B cell (primary cell): ENCODE results near the gene ANKRD50. TPM values are rescaled to one million over a fixed set of nuclear protein-coding genes. Genes with fewer than 3 reads are reported as not detected.

Experiments
- ATAC-seq: fragments of 200-7000 bp; cut with Tn5 transposase; one replicate; pipeline ENCODE4 v1.10.0; 2021; ENCODE audit warnings: low read depth, mild to moderate bottlenecking, moderate number of reproducible peaks, moderate library complexity
- CTCF ChIA-PET: fragments of 350-600 bp; sonication (Branson Sonifier 250); formaldehyde crosslinking; loops from one replicate; lab custom pipeline; 2021; ENCODE audit warnings: antibody characterized with exemption, inconsistent platforms; lab: Charles Lee
- POLR2A ChIA-PET: fragments of 350-600 bp; sonication (Branson Sonifier 250); formaldehyde crosslinking; loops from one replicate; lab custom pipeline; 2021; ENCODE audit warnings: antibody characterized with exemption; lab: Charles Lee
- DNase-seq: peaks from one replicate; pipeline ENCODE4 v3.0.0; 2013
- H2AFZ ChIP-seq: 2 replicates; pipeline ENCODE4 v1.6.1; 2012; ENCODE audit warnings: mild to moderate bottlenecking, low read depth, low read length; ENCODE audit not compliant: insufficient read depth, poor library complexity, severe bottlenecking
- H3K27ac ChIP-seq, 2 donors: 1 replicate in 1 of 2; 2 replicates in 1 of 2; pipeline ENCODE4 v1.5.1; 2012 to 2013; ENCODE audit warnings: low read length in 2 of 2, mild to moderate bottlenecking in 2 of 2, moderate library complexity in 1 of 2
- H3K27me3 ChIP-seq, 4 experiments: fragments of 200-600 bp in 1 of 4; sonication (generic) in 1 of 4; replicated peaks in 1 of 4; 1 replicate in 2 of 4; 2 replicates in 2 of 4; pipeline versions ENCODE4 v1.6.1 to v1.7.0; 2013 to 2016; ENCODE audit warnings: low read length in 3 of 4, mild to moderate bottlenecking in 2 of 4, mixed read lengths in 1 of 4, moderate library complexity in 1 of 4; ENCODE audit not compliant: insufficient read depth in 4 of 4, control insufficient read depth in 3 of 4; ENCODE audit errors: control extremely low read depth in 1 of 4
- H3K36me3 ChIP-seq, 2 experiments: replicated peaks in 1 of 2; 1 replicate in 1 of 2; 2 replicates in 1 of 2; pipeline versions ENCODE4 v1.6.1 to v1.7.1; 2013; ENCODE audit warnings: low read length in 1 of 2; ENCODE audit not compliant: insufficient read depth in 2 of 2, control insufficient read depth in 1 of 2; ENCODE audit errors: control extremely low read depth in 1 of 2, extremely low read depth in 1 of 2
- H3K4me1 ChIP-seq, 2 donors: fragments of 200-600 bp in 1 of 2; sonication (generic) in 1 of 2; 1 replicate in 1 of 2; 2 replicates in 1 of 2; pipeline versions ENCODE4 v1.5.1 to v1.6.1; 2013 to 2017; ENCODE audit warnings: low read length in 2 of 2; ENCODE audit not compliant: control insufficient read depth in 2 of 2, insufficient read depth in 2 of 2
- H3K4me2 ChIP-seq: replicated peaks from 2 replicates; pipeline ENCODE3; 2012; ENCODE audit warnings: mild to moderate bottlenecking, low read depth, low read length; ENCODE audit not compliant: poor library complexity, severe bottlenecking
- H3K4me3 ChIP-seq, 5 experiments: fragments of 200-600 bp in 1 of 5; sonication (generic) in 1 of 5; 1 replicate in 3 of 5; 2 replicates in 2 of 5; pipeline versions ENCODE4 v1.5.1 to v1.7.0; 2011 to 2016; ENCODE audit warnings: low read length in 4 of 5, mild to moderate bottlenecking in 4 of 5, low read depth in 2 of 5, control low read depth in 1 of 5, moderate library complexity in 1 of 5; ENCODE audit not compliant: insufficient read depth in 1 of 5; ENCODE audit errors: control extremely low read depth in 1 of 5, extremely low read depth in 1 of 5
- H3K79me2 ChIP-seq: fragments of 200-600 bp; sonication (generic); one replicate; pipeline ENCODE4 v1.6.0; 2016; ENCODE audit warnings: low read length; ENCODE audit not compliant: control insufficient read depth, insufficient read depth
- H3K9ac ChIP-seq: fragments of 200-600 bp; sonication (generic); 2 replicates; pipeline ENCODE4 v1.6.1; 2017; ENCODE audit warnings: mild to moderate bottlenecking, low read length, moderate library complexity
- H3K9me3 ChIP-seq, 3 donors: one replicate each; pipeline versions ENCODE4 v1.6.1 to v1.7.1; 2013; ENCODE audit warnings: low read length in 2 of 3; ENCODE audit not compliant: control insufficient read depth in 2 of 3, insufficient read depth in 1 of 3; ENCODE audit errors: control extremely low read depth in 1 of 3
- H4K20me1 ChIP-seq: 2 replicates; pipeline ENCODE4 v1.6.0; 2012; ENCODE audit warnings: mild to moderate bottlenecking, low read length; ENCODE audit not compliant: insufficient read depth, control insufficient read depth, poor library complexity, severe bottlenecking
- H3K27ac Mint-ChIP-seq: one replicate; pipeline ENCODE4 v1.8.0; 2021; ENCODE audit warnings: mixed read lengths
- H3K27me3 Mint-ChIP-seq: one replicate; pipeline ENCODE4 v1.8.0; 2021; ENCODE audit warnings: mixed read lengths
- H3K4me1 Mint-ChIP-seq: one replicate; pipeline ENCODE4 v1.8.0; 2021; ENCODE audit warnings: mixed read lengths
- H3K4me3 Mint-ChIP-seq: one replicate; pipeline ENCODE4 v1.8.0; 2021; ENCODE audit warnings: mixed read lengths
- H3K9me3 Mint-ChIP-seq: one replicate; pipeline ENCODE4 v1.8.0; 2022; ENCODE audit warnings: mixed read lengths; ENCODE audit not compliant: insufficient read depth
- EZH2 ChIP-seq: IDR thresholded peaks from 2 replicates; pipeline ENCODE4 v1.6.1; 2012; ENCODE audit warnings: borderline replicate concordance, low read depth, mild to moderate bottlenecking, moderate library complexity, low read length; ENCODE audit not compliant: insufficient read depth, poor library complexity, severe bottlenecking
- WGBS: methylation state at CpG from one replicate; pipeline ENCODE4 v1.1.5; 2013; ENCODE audit warnings: missing lambda C conversion rate; ENCODE audit not compliant: insufficient coverage; 5-methylcytosine and 5-hydroxymethylcytosine counted together
- intact Hi-C: fragments of 100-400 bp; cut with micrococcal nuclease; formaldehyde crosslinking; loops from one replicate; pipeline ENCODE4 v1.10.0; 2022
- polyA plus RNA-seq: library from polyadenylated mRNA; depleted of rRNA; stranded (reverse); fragments of >200 nt; gene quantifications from 2 replicates; pipeline ENCODE4 v1.2.3, GENCODE V29; 2012
- total RNA-seq, 2 donors: library from RNA; stranded (reverse); fragments of 120-200 nt in 1 of 2; gene quantifications; 1 replicate in 1 of 2; 2 replicates in 1 of 2; pipeline versions ENCODE4 v1.2.3 to v1.2.4, GENCODE V29; 2013 to 2022
- TF ChIP-seq, protein P1 (sequence below): fragments of 200-600 bp; IDR thresholded peaks from one replicate; pipeline ENCODE4 v1.8.0; 2022; ENCODE audit warnings: antibody characterized with exemption, mild to moderate bottlenecking

Gene ANKRD50
- total and polyA plus RNA-seq, 2 donors (not counting 1 experiment from before 2014, with no cell fraction given), result 0.18 to 0.47 TPM

DNA sequence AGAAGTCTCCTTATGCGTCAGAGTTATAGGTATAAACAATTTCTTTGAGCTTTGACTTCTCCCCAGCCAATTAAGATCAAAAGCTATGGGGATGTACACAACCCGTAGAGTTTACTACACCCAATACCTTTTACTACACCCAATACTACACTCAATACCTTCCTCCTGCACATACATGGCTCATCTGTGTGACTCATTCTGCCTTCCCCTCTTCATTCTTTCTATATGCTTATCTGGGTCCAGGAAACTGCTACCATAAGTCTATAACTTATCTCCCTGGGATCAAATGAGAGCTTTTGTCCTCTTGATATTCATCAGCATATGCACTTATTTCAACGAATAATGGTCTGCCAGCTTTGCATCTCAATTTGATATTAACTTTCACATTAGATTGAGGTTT, 28.2 kb downstream of the ANKRD50 start:
- no peaks in the 10 kb centered on the region for H4K20me1 ChIP-seq
- no peaks in the 10 kb centered on the region for H3K9me3 ChIP-seq
- no peaks in the 10 kb centered on the region for H3K27me3 ChIP-seq
- H3K36me3 ChIP-seq, result no peaks in the 10 kb centered on the region
- H3K4me2 ChIP-seq, result no peak overlapping the region
- H2AFZ ChIP-seq, result no peak overlapping the region
- DNase-seq, result no peak
- 89% methylated on average over 1 of the region's 3 CpGs for WGBS
- H3K27ac ChIP-seq, result no peak overlapping the region
- no peak overlapping the region for H3K9ac ChIP-seq
- ChIA-PET CTCF (no interaction called here), POLR2A (no interaction called here)
- no peaks in the 10 kb centered on the region for H3K79me2 ChIP-seq
- Mint-ChIP-seq H3K9me3 (peaks cover 4% of the 10 kb centered on the region), H3K4me1 (no peaks in the 10 kb centered on the region), H3K4me3 (no peak overlapping the region), H3K27ac (no peak overlapping the region), H3K27me3 (no peaks in the 10 kb centered on the region)
- no peaks in the 10 kb centered on the region for H3K4me1 ChIP-seq
- intact Hi-C loops, result no loop called here
- H3K4me3 ChIP-seq, result no peak overlapping the region
- ATAC-seq, result no peak
- no peak for TF ChIP-seq EZH2
- TF ChIP-seq, protein P1, sequence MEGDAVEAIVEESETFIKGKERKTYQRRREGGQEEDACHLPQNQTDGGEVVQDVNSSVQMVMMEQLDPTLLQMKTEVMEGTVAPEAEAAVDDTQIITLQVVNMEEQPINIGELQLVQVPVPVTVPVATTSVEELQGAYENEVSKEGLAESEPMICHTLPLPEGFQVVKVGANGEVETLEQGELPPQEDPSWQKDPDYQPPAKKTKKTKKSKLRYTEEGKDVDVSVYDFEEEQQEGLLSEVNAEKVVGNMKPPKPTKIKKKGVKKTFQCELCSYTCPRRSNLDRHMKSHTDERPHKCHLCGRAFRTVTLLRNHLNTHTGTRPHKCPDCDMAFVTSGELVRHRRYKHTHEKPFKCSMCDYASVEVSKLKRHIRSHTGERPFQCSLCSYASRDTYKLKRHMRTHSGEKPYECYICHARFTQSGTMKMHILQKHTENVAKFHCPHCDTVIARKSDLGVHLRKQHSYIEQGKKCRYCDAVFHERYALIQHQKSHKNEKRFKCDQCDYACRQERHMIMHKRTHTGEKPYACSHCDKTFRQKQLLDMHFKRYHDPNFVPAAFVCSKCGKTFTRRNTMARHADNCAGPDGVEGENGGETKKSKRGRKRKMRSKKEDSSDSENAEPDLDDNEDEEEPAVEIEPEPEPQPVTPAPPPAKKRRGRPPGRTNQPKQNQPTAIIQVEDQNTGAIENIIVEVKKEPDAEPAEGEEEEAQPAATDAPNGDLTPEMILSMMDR, result no peak

DNA sequence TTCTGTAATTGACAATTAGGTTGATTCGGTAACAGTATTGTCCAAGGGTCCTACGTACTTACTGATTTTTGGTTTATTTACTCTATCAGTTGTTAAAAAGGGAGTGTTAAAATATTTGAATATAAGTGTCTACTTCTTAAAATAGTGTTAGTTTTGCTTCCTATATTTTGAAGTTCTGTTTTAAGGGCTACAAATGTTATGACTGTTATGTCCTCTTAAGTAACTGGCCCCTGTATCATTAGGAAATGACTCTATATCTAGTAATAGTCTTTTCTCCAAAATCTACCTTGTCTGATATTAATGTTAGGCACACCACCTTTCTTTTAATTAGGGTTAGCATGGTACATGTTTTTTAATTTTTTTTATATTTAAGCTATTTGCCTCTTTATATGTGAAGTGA, 30.1 kb downstream of the ANKRD50 start:
- Histone ChIP-seq H3K4me1 (no peaks in the 10 kb centered on the region), H3K9ac (no peak overlapping the region), H3K9me3 (no peaks in the 10 kb centered on the region), H3K27ac (no peak overlapping the region), H3K4me3 (no peak overlapping the region), H3K27me3 (no peaks in the 10 kb centered on the region), H3K4me2 (no peak overlapping the region), H4K20me1 (no peaks in the 10 kb centered on the region), H2AFZ (no peak overlapping the region), H3K79me2 (no peaks in the 10 kb centered on the region), H3K36me3 (no peaks in the 10 kb centered on the region)
- intact Hi-C loops, result no loop called here
- H3K27me3 Mint-ChIP-seq, result no peaks in the 10 kb centered on the region
- H3K27ac Mint-ChIP-seq, result no peak overlapping the region
- DNase-seq, result no peak
- TF ChIP-seq, protein P1, result no peak
- no peak for TF ChIP-seq EZH2
- H3K9me3 Mint-ChIP-seq, result peaks cover under 1% of the 10 kb centered on the region
- CTCF ChIA-PET, result no interaction called here
- WGBS, result 100% methylated on average over 1 of the region's 2 CpGs
- no peak for ATAC-seq
- H3K4me3 Mint-ChIP-seq, result no peak overlapping the region
- no peaks in the 10 kb centered on the region for H3K4me1 Mint-ChIP-seq
- POLR2A ChIA-PET, result no interaction called here
